Measurements from ENCODE around the gene FBXO31.

Gene FBXO31

GRCh38 chr16:87298857-87299465 is 84.6 kb downstream of the FBXO31 start:
- no peaks in the 10 kb centered on the region for H3K27me3 ChIP-seq (ENCODE audit: insufficient read depth, low read length, poor library complexity)
- H3K4ac ChIP-seq (ENCODE audit: low read depth, low read length), result no peak overlapping the region
- no peak overlapping the region for H2BK15ac ChIP-seq (replicated peaks; ENCODE audit: low read depth)
- no peaks in the 10 kb centered on the region for H3K79me1 ChIP-seq (ENCODE audit: low read length)
- no CpG with 5 or more reads among the region's 13 CpGs for WGBS (ENCODE audit: extremely low coverage, insufficient coverage, low lambda C conversion rate)
- H3K4me1 ChIP-seq (ENCODE audit: control insufficient read depth, low read depth, low read length), result no peaks in the 10 kb centered on the region
- DNase-seq, result no peak
- H4K5ac ChIP-seq (ENCODE audit: low read length), result no peak overlapping the region
- H3K79me2 ChIP-seq (ENCODE audit: control insufficient read depth, insufficient read depth, low read length), result no peaks in the 10 kb centered on the region
- H3K36me3 ChIP-seq (ENCODE audit: control insufficient read depth, insufficient read depth, low read length), result no peaks in the 10 kb centered on the region
- no peak overlapping the region for H3K4me2 ChIP-seq (ENCODE audit: low read length)
- H3K27ac ChIP-seq (ENCODE audit: low read depth, low read length), result no peak overlapping the region
- no peak overlapping the region for H2BK5ac ChIP-seq (ENCODE audit: low read length)
- no peak overlapping the region for H3K18ac ChIP-seq (ENCODE audit: low read length)
- no peak overlapping the region for H4K8ac ChIP-seq (ENCODE audit: low read depth, low read length)
- no peak overlapping the region for H3K4me3 ChIP-seq (ENCODE audit: low read length)
- H3K23ac ChIP-seq (ENCODE audit: low read length), result no peak overlapping the region
- no peak overlapping the region for H2BK120ac ChIP-seq (ENCODE audit: low read depth, low read length)
- no peak overlapping the region for H3K9ac ChIP-seq (ENCODE audit: low read length)
- H3K56ac ChIP-seq (ENCODE audit: low read length), result no peak overlapping the region
- no peak overlapping the region for H2AK5ac ChIP-seq (ENCODE audit: low read length)

- no peaks in the 10 kb centered on the region for H3K4me1 ChIP-seq (ENCODE audit: control insufficient read depth, low read depth, low read length)
- H4K8ac ChIP-seq (ENCODE audit: low read depth, low read length), result no peak overlapping the region
- H3K4me3 ChIP-seq (ENCODE audit: low read length), result no peak overlapping the region
- H3K27me3 ChIP-seq (ENCODE audit: insufficient read depth, low read length, poor library complexity), result no peaks in the 10 kb centered on the region
- H4K5ac ChIP-seq (ENCODE audit: low read length), result no peak overlapping the region
- peak; percentile 69 for DNase-seq
- no peaks in the 10 kb centered on the region for H3K79me1 ChIP-seq (ENCODE audit: low read length)
- no peak overlapping the region for H2BK5ac ChIP-seq (ENCODE audit: low read length)
- H2BK120ac ChIP-seq (ENCODE audit: low read depth, low read length), result no peak overlapping the region
- H3K56ac ChIP-seq (ENCODE audit: low read length), result no peak overlapping the region
- H3K79me2 ChIP-seq (ENCODE audit: control insufficient read depth, insufficient read depth, low read length), result no peaks in the 10 kb centered on the region
- no peak overlapping the region for H3K4me2 ChIP-seq (ENCODE audit: low read length)
- no peak overlapping the region for H3K4ac ChIP-seq (ENCODE audit: low read depth, low read length)
- H3K18ac ChIP-seq (ENCODE audit: low read length), result no peak overlapping the region
- no peak overlapping the region for H2BK15ac ChIP-seq (replicated peaks; ENCODE audit: low read depth)
- no peak overlapping the region for H3K9ac ChIP-seq (ENCODE audit: low read length)
- H3K36me3 ChIP-seq (ENCODE audit: control insufficient read depth, insufficient read depth, low read length), result no peaks in the 10 kb centered on the region
- no peak overlapping the region for H3K23ac ChIP-seq (ENCODE audit: low read length)
- no CpG with 5 or more reads among the region's 15 CpGs for WGBS (ENCODE audit: extremely low coverage, insufficient coverage, low lambda C conversion rate)
- H3K27ac ChIP-seq (ENCODE audit: low read depth, low read length), result no peak overlapping the region
- no peak overlapping the region for H2AK5ac ChIP-seq (ENCODE audit: low read length)
Measured at GRCh38 chr16:87297918-87298631, 85.5 kb downstream of the FBXO31 start.

DNA sequence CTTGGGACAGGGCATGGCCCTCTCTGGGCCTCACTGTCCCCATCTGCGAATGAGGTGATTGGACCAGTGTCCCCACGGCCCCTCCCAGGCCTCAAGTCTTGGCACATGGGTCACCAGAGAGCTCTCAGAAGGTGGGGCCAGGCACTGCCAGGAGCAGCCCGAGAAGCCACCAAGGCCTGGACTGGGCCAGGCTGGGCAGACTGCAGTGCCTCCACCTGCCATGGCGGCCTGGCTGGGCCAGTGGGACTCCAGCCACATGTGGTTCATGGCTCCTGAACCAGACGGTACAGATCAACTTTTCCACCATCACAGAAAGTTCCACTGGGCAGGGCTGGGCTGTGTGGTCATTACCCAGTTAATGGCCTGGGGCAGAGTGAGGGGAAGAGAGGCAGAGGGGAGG is 86.2 kb downstream of the FBXO31 start:
- no peak overlapping the region for H2BK120ac ChIP-seq (ENCODE audit: low read depth, low read length)
- H3K36me3 ChIP-seq (ENCODE audit: control insufficient read depth, insufficient read depth, low read length), result no peaks in the 10 kb centered on the region
- H3K9ac ChIP-seq (ENCODE audit: low read length), result no peak overlapping the region
- H3K27ac ChIP-seq (ENCODE audit: low read depth, low read length), result no peak overlapping the region
- H3K23ac ChIP-seq (ENCODE audit: low read length), result no peak overlapping the region
- DNase-seq, result no peak
- H3K27me3 ChIP-seq (ENCODE audit: insufficient read depth, low read length, poor library complexity), result no peaks in the 10 kb centered on the region
- H4K5ac ChIP-seq (ENCODE audit: low read length), result no peak overlapping the region
- H2BK5ac ChIP-seq (ENCODE audit: low read length), result no peak overlapping the region
- H3K56ac ChIP-seq (ENCODE audit: low read length), result no peak overlapping the region
- no CpG with 5 or more reads among the region's 5 CpGs for WGBS (ENCODE audit: extremely low coverage, insufficient coverage, low lambda C conversion rate)
- no peak overlapping the region for H4K8ac ChIP-seq (ENCODE audit: low read depth, low read length)
- no peaks in the 10 kb centered on the region for H3K4me1 ChIP-seq (ENCODE audit: control insufficient read depth, low read depth, low read length)
- H2BK15ac ChIP-seq (replicated peaks; ENCODE audit: low read depth), result no peak overlapping the region
- no peak overlapping the region for H2AK5ac ChIP-seq (ENCODE audit: low read length)
- H3K4me3 ChIP-seq (ENCODE audit: low read length), result no peak overlapping the region
- H3K4ac ChIP-seq (ENCODE audit: low read depth, low read length), result no peak overlapping the region
- no peaks in the 10 kb centered on the region for H3K79me2 ChIP-seq (ENCODE audit: control insufficient read depth, insufficient read depth, low read length)
- no peaks in the 10 kb centered on the region for H3K79me1 ChIP-seq (ENCODE audit: low read length)
- H3K4me2 ChIP-seq (ENCODE audit: low read length), result no peak overlapping the region
- no peak overlapping the region for H3K18ac ChIP-seq (ENCODE audit: low read length)

DNA sequence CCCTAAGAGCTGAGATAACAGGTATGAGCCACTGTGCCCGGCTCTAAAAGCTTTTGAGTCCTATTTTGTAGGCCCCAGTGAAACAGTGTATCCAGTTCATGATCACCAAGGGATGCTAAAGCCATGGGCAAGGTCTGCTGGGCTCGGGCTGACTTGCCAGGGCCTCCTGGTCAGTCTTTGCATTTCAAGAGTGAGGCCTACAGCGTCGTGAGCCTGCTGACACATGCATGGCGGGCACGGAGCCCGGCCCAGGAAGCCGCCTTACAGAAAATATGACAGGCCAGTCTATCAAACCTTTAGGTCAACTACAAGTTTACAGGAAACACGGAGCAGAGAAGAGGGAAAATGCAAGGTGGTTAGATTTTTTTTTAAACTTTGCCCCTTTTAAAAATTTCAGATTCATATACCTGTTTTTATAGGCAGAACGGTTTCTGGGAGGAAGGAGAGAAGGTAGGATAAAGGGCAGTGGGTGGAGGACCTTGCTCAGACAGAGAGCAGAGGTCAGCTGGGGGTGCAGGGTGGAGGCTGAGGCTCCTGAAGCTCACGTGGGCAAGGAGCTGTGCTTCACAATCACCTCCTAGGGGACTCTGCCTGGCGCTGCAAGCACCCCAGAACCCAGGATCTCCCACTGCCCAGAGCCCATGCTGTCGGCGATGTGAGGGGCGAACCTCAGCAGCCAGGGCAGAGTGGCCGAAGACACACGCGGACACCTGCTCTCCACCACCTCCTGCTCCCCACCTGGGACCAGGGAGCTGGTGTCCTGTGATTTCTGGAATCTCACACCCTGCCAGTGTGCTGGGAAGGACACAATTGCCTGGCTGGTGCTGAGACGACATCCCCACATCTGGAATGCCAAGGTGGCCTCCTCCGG is 87.7 kb downstream of the FBXO31 start:
- H3K4me1 ChIP-seq (ENCODE audit: control insufficient read depth, low read depth, low read length), result no peaks in the 10 kb centered on the region
- H3K27ac ChIP-seq (ENCODE audit: low read depth, low read length), result no peak overlapping the region
- no peak overlapping the region for H4K8ac ChIP-seq (ENCODE audit: low read depth, low read length)
- no peaks in the 10 kb centered on the region for H3K27me3 ChIP-seq (ENCODE audit: insufficient read depth, low read length, poor library complexity)
- no peak overlapping the region for H3K4me2 ChIP-seq (ENCODE audit: low read length)
- no peak overlapping the region for H2BK5ac ChIP-seq (ENCODE audit: low read length)
- no peak overlapping the region for H3K18ac ChIP-seq (ENCODE audit: low read length)
- H3K56ac ChIP-seq (ENCODE audit: low read length), result peak overlapping the region; percentile 15
- H3K79me2 ChIP-seq (ENCODE audit: control insufficient read depth, insufficient read depth, low read length), result no peaks in the 10 kb centered on the region
- no peak overlapping the region for H2BK15ac ChIP-seq (replicated peaks; ENCODE audit: low read depth)
- H4K5ac ChIP-seq (ENCODE audit: low read length), result no peak overlapping the region
- no peak overlapping the region for H3K4ac ChIP-seq (ENCODE audit: low read depth, low read length)
- no peak overlapping the region for H3K9ac ChIP-seq (ENCODE audit: low read length)
- no peak overlapping the region for H3K23ac ChIP-seq (ENCODE audit: low read length)
- no peak overlapping the region for H2BK120ac ChIP-seq (ENCODE audit: low read depth, low read length)
- no peak overlapping the region for H2AK5ac ChIP-seq (ENCODE audit: low read length)
- DNase-seq, result peak; percentile 85
- H3K4me3 ChIP-seq (ENCODE audit: low read length), result no peak overlapping the region
- H3K79me1 ChIP-seq (ENCODE audit: low read length), result no peaks in the 10 kb centered on the region
- WGBS (ENCODE audit: extremely low coverage, insufficient coverage, low lambda C conversion rate), result no CpG with 5 or more reads among the region's 20 CpGs
- H3K36me3 ChIP-seq (ENCODE audit: control insufficient read depth, insufficient read depth, low read length), result no peaks in the 10 kb centered on the region

DNA sequence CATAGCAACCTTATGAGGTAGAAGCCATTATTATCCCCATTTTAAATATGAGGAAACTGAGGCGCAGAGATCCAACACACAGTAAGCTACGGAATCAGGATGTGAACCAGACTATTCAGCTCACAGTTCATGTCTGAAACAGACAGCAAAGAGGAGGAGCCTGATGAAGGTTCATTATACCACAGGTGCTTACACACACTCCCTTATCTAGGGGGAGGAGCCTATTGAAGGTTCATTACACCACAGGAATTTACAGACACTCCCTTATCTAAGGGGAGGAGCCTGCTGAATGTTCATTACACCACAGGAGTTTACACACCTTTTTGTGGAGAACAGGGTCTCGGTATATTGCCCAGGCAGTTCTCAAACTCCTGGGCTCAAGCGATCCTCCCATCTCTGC is 88.3 kb downstream of the FBXO31 start:
- Histone ChIP-seq H2AK5ac (ENCODE audit: low read length) (no peak overlapping the region), H3K79me2 (ENCODE audit: control insufficient read depth, insufficient read depth, low read length) (no peaks in the 10 kb centered on the region), H2BK120ac (ENCODE audit: low read depth, low read length) (no peak overlapping the region), H3K4me2 (ENCODE audit: low read length) (no peak overlapping the region), H3K9ac (ENCODE audit: low read length) (no peak overlapping the region), H3K36me3 (ENCODE audit: control insufficient read depth, insufficient read depth, low read length) (no peaks in the 10 kb centered on the region), H2BK5ac (ENCODE audit: low read length) (no peak overlapping the region), H3K56ac (ENCODE audit: low read length) (no peak overlapping the region), H3K23ac (ENCODE audit: low read length) (no peak overlapping the region), H4K8ac (ENCODE audit: low read depth, low read length) (no peak overlapping the region), H3K4me3 (ENCODE audit: low read length) (no peak overlapping the region), H4K5ac (ENCODE audit: low read length) (no peak overlapping the region), H3K4me1 (ENCODE audit: control insufficient read depth, low read depth, low read length) (no peaks in the 10 kb centered on the region), H3K4ac (ENCODE audit: low read depth, low read length) (no peak overlapping the region), H3K79me1 (ENCODE audit: low read length) (no peaks in the 10 kb centered on the region), H3K27ac (ENCODE audit: low read depth, low read length) (no peak overlapping the region), H3K18ac (ENCODE audit: low read length) (no peak overlapping the region), H2BK15ac (replicated peaks; ENCODE audit: low read depth) (no peak overlapping the region), H3K27me3 (ENCODE audit: insufficient read depth, low read length, poor library complexity) (no peaks in the 10 kb centered on the region)
- DNase-seq, result peak; percentile 88
- no CpG with 5 or more reads among the region's 4 CpGs for WGBS (ENCODE audit: extremely low coverage, insufficient coverage, low lambda C conversion rate)
